HL-60 (cell line): ENCODE results near the gene RNF144A.

Experiments used
- DNase-seq, 2 experiments: peaks; one replicate each; pipeline ENCODE4 v3.0.0-alpha.2; 2010 to 2020; ENCODE audit warnings: low read depth in 1 of 2, low spot score in 1 of 2
- H3K27ac ChIP-seq: fragments of 250-450 bp; sonication (Bioruptor Pico); replicated peaks from 2 replicates; pipeline ENCODE4 v1.5.1; 2020; ENCODE audit warnings: mild to moderate bottlenecking, moderate library complexity
- H3K27me3 ChIP-seq: fragments of 250-450 bp; sonication (Bioruptor Pico); 2 replicates; pipeline ENCODE4 v1.5.1; 2021; ENCODE audit warnings: mild to moderate bottlenecking, moderate library complexity; ENCODE audit not compliant: insufficient read depth, poor library complexity, severe bottlenecking
- H3K4me3 ChIP-seq: replicated peaks from 2 replicates; pipeline ENCODE4 v1.5.1; 2011; ENCODE audit warnings: mild to moderate bottlenecking, control low read depth, low read length; ENCODE audit not compliant: insufficient read depth
- CTCF ChIP-seq: IDR thresholded peaks from one replicate; pipeline ENCODE4 v1.5.1; 2011; ENCODE audit warnings: low read length, control low read depth, inconsistent platforms; ENCODE audit not compliant: insufficient read depth
- GABPA ChIP-seq: IDR thresholded peaks from 2 replicates; pipeline ENCODE4 v1.6.1; 2012; ENCODE audit warnings: low read depth
- POLR2AphosphoS5 ChIP-seq: IDR thresholded peaks from 2 replicates; pipeline ENCODE4 v1.6.1; 2012; ENCODE audit warnings: low read depth
- REST ChIP-seq: IDR thresholded peaks from 2 replicates; pipeline ENCODE4 v1.6.1; 2012; ENCODE audit warnings: low read depth; ENCODE audit not compliant: insufficient replicate concordance
- SPI1 ChIP-seq: IDR thresholded peaks from 2 replicates; pipeline ENCODE4 v1.6.1; 2012; ENCODE audit warnings: low read depth, mild to moderate bottlenecking, borderline replicate concordance

The RNF144A gene

GRCh38 chr2:6956566-6956965, 39.4 kb downstream of the RNF144A start:
- TF ChIP-seq GABPA (no peak), REST (no peak), SPI1 (no peak), POLR2AphosphoS5 (no peak), CTCF (no peak)

GRCh38 chr2:6957031-6957714, 40.0 kb downstream of the RNF144A start:
- Histone ChIP-seq H3K27me3 (no peaks in the 10 kb centered on the region), H3K4me3 (no peak overlapping the region), H3K27ac (no peak overlapping the region)
- no peak for TF ChIP-seq SPI1
- no peak for TF ChIP-seq CTCF
- no peak for TF ChIP-seq POLR2AphosphoS5
- DNase-seq, result no peak

More at GRCh38 chr2:6956566-6956965, 39.4 kb downstream of the RNF144A start:
- no peak for DNase-seq
- Histone ChIP-seq H3K4me3 (no peak overlapping the region), H3K27me3 (no peaks in the 10 kb centered on the region), H3K27ac (no peak overlapping the region)

GRCh38 chr2:6957910-6958615, 40.9 kb downstream of the RNF144A start:
- TF ChIP-seq GABPA, result no peak
- no peak for TF ChIP-seq POLR2AphosphoS5
- TF ChIP-seq CTCF, result no peak
- no peak for TF ChIP-seq REST
- Histone ChIP-seq H3K4me3 (no peak overlapping the region), H3K27me3 (no peaks in the 10 kb centered on the region), H3K27ac (no peak overlapping the region)
- DNase-seq, result no peak
